Activated naive CD4-positive, alpha-beta T cell treated with Interleukin-2 at 50 U/mL for 16 hours (primary cell): Measurements from ENCODE around the gene TLR9.

ENCODE experiments used
- DNase-seq: peaks from one replicate; pipeline ENCODE4 v3.0.0-alpha.2; 2020

The TLR9 gene

DNA sequence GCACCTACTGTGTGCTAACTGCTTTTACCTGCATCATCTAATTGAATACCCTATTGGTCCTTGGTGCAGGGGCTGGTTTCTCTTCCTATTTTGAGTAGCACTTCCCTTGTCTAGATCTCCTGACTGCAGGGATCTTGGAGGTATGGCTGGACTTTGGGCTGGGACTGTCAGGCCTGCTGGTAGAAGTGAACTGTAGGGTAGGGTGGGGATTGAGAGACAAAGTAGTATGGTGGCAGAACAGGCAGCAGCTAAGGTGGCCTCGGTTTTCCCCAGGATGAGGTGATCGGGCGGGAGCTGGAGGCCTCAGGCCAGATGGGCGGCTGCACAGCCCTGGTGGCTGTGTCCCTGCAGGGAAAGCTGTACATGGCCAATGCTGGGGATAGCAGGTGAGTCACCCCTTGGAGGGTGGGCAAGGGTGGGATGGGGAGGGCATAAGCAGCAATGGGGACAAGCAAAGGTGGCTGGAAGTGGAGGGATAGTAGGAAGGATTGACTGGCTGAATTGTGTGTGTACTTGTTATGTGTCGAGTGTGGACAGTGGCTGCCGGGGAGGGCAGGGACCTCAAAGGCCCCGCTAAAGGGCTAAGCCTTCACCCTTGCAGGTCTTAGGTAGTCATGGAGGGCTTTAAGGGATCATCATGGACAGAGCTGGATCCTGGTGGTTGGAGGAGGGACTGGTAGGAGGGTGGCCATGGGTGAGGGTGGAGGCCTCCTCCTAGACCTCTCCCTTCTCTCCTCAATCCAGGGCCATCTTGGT is 22.1 kb upstream of the TLR9 start:
- no peak for DNase-seq

DNA sequence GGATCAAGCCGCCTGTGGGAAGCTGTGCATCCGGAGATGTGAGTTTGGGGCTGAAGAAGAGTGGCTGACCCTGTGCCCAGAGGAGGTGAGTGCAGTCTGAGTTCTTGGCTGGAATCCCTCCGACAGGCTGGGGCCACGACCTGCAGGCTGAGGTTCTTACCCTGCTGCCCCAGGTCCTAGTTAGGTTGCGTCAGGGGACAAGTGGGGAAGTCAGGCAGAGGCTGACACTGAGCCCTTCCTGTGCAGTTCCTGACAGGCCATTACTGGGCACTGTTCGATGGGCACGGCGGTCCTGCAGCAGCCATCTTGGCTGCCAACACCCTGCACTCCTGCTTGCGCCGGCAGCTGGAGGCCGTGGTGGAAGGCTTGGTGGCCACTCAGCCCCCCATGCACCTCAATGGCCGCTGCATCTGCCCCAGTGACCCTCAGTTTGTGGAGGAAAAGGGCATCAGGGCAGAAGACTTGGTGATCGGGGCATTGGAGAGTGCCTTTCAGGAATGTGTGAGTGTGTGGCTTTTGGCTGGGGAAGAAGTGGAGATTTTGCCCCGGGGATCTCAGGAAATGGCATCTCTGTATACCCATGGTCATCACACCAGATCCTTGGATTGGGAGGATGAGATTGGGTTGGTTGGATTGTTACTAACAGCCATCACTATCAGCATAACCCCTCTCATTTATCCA is 21.4 kb upstream of the TLR9 start:
- DNase-seq: no peak

DNA sequence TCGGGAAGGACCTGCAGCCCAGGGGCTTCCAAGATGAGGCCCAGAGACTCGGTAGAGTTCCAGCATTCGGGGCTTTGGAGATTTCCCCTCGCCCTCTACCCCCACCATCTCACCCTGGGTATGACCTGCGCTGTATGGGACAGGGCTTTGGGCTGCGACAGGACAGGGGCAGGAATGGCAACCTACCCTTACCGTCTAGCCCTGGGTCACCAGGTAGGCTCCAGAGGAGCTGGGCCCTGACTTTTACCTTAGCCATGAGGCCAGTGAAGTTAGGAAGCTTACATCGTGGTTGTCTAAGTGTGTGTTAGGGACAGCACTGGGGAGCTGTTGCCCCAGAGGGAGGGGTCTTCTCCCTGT is 20.8 kb upstream of the TLR9 start:
- DNase-seq: no peak

DNA sequence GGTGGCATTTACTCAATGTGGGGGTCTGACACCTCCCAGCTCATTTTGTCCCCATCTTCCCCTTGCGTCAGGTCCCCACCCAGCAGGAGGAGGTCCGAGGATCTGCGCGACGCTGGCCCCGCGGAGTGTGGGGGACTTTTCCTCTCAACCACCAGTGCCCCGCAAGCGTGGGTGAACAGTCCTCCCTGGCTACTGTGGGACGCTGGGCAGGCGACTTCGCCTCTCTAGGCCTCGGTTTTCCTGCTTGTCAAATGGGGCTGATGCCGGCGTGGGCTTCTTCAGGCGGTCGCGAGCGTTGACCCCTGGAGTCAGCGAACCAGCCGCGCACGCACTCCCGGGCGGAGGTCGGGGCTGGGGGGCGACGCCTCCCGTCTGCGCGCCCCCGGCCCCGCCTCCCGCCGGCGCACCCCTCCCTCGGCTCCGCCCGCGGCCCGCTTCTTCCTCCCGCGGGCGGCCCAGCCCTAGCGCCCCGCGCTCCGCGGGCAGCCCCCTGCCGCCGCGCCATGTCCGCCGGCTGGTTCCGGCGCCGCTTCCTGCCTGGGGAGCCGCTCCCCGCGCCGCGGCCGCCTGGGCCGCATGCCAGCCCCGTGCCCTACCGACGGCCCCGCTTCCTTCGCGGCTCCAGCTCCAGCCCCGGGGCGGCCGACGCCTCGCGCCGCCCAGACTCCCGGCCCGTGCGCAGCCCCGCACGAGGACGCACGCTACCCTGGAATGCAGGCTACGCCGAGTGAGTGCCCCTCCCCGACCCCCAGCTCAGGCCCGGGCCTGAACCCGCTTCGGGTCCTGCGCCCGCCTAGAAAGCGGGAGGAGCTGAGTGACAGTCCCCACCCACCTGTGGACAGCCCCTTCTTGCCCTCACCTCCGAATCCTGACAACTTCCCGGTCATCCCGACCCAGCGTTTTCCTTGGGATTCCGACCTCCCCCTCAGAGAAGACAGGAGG is 20.1 kb upstream of the TLR9 start, which contains the start of gene PPM1M:
PPM1M (plus strand) TSS at position 438 of the 942 bp plus-strand sequence; CDS start at position 504, 66 bp downstream.
- peak; percentile 63 for DNase-seq

DNA sequence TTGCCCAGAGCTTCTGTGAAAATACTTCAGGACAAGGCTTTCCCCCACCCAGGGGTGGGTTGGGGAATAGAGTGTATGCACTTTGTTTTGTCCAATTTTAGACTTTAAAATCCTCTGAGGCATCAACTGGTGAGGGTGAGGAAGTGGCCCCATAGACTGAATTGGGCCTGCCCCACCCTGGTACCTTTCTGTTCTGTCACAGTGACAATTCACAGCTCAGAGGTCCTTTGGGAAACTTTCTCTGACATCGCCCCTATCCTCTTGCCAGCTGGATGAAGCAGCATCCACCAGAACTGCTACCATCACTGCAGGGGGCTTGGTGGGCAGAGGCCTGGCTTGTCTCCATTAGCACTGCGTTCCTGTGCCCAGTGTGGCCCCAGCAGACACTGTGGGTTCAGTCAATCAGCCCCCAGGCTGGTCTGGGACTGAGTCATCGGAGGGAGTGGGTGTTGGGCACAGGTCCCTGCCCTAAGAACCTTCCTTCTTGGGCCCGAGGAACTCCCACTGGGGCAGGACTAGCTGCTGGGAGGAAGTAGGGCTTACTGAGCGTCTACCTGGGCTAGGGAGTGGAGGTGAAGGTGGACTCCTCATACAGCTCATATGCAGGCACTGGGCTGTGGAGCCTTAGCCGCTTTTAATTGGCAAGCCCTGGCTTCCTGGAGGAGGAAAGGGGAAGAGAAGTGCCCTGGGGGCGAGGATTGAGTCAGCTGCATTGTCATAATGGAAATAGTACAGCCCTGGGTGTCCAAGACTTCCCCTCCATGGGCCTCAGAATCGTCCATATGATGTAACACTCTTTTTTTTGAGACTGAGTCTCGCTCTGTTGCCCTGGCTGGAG is 18.6 kb upstream of the TLR9 start:
- DNase-seq: peak; percentile 65

DNA sequence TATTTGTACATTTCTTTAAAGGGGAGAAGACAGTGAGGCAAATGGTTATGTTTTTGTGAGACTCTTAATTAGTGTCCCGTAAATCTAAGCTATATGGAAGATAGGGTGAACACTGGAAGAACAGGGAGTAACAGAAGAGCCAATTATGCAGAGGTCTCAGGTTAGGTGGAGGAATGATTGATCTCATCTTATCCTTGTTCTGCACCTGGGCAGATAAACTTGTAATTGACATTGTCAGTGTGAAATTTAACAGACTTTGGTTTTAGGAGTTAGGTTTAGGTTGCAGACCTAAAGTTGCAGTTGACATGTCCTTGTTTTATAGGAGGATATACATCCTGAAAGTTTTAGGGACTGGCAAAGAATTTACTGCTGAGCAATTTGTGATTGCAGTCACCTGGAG is 16.6 kb upstream of the TLR9 start:
- DNase-seq: no peak

DNA sequence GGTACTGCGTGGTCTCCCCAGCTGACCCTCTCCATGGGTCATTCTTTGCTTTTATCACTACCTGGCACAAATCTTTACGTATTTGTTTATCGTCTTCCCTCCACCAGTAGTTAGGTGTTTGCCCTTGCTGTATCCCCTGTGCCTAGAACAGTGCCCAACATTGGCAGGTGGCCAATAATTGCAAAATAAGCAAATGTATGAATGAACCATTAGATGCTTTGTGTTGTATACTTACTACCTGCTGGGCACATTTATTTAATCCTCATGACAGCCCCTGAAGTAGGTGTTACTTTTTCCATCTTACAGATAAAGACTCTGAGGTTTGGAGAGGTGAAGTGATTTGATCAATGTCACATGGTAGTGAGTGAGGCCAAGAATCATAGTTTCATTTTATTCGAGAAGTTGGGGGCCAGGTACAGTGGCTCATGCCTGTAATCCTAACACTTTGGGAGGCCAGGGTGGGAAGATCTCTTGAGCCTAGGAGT is 15.5 kb upstream of the TLR9 start:
- DNase-seq: no peak

DNA sequence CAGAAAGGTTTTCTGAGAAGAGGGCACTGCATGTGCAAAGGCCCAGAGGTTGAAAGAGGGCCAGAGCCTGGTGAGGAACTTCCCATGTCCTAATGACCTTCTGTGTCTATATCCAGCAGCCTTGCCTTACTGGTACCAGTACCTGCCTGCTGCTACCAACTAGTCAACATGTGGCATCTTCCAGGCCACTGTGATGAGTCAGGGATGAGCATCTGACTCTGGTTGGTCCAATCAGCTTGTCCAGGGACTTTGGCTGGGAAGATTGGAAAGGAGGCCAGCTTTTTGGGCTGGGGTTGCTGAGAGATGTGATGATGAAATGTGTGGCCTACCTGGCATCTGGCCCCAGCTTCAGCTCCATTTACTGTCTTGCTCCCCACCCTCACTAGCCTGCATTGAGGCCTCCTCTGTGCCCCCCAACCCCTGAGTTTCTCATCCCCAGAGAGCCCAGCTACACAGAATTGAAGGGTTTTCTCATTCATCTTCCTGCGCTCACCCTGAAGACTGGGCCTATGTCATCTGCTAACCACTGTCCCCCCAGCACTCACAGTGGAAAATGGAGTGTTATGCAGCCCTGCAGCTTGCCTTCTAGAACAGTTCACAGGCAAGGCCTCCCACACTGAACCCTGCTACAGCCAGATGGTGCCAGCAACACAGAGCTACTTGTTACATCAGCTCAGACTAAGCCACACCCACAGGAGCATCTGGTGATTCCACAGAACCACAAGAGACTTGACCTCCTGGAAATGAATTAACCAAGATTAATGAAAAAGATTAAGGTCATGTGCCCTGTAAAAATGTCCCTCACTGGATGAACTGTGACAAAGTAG is 14.8 kb upstream of the TLR9 start:
- peak; percentile 69 for DNase-seq

DNA sequence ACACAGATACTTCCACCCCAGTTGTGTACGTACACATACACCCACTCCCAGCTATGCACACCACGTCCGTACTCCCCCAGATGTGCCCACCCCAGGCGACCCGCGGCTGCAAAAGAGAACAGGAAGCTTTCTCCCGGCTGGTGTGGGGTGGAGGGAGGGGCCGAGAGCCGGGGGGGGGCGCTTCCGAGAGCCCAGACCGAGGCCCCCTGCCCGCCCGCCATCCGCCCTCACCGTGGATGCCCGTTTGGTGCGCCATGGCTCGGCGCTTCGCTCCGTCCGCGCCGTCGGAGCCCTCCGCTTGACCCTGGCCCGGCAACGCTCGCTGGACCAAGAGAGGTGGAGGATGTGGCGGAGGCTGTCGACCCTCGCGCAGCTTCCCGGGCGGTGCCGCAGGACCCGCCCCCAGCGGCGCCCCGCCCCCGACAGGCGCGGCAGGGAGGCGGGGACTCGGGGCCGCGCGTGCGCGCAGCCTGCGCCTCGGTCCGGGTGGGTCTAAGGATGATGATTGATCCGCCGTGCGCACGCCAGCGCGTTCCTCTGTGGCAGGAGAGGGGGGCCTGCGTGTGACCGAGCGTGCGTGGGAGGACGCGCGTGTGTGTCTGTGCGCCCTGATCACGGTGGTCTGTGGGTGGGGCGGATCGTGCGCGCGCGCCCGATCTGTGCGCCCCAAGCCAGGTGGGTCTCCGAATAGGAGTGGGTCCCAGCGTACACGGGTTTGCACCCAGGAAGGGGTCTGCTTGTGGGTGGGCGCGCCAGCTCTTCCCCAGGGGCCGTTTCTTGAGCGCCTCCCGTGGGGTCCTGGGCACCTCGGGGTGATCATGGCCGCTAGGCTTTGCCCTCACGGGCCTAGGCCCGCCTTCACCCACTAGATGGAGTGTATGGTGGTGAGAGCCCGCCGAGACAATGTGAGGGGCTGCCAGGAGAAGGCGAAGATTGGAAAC is 13.6 kb upstream of the TLR9 start, which contains the start of gene TWF2:
TWF2 (minus strand) TSS at position 398 of the 941 bp plus-strand sequence; CDS start at position 256, 142 bp downstream.
- DNase-seq: peak; percentile 91

DNA sequence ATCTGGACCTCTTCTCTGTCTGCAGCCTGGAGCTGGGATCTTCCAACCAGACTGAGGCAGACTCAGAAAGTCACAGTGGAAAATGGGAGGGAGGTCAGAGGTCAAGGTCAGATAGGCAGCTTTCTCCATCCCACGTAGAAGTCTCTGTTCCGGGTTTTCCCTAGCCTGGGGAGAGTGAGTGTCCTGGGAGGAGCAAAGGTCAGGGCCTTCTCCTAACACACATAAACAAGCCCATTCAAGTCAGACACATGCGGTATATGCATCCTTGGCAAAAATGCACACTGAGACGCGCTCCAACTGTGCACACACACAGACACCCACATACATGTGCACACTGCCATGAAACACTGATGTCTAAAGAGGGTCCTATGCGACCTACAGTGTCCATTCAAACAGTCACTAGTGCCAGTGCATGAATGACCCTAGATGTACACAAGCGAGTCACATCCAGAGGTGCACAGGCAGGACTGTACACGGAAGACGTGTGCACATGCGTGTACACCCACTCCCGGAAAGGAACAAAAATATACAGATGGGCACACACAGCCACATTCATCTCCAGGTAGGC is 12.8 kb upstream of the TLR9 start:
- DNase-seq: no peak

DNA sequence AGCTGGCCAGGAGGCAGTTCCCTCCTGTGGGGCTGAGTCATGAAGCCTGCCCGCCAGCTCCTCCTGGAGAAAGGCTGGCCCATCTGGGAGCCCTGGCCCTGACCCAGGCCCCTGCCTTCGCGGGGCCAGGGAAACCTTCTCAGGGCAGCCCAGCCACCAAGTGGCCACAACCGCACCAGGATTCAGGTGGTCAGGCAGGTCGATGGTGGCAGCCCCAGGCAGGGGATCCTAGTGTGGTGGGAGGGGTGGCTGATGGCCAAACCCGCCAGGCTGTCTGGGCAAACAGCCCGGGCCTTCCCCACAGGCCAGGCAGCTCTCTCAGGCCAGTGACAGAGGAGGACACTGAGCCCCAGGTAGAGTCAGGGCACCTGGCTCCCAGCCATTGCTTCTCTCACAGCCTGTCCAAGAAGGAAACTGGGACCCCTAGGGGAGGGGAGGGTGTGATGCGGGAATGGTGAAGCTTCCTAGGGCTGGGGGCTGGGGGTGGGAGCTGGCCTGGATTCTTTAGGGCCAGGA is 12.3 kb upstream of the TLR9 start:
- no peak for DNase-seq

DNA sequence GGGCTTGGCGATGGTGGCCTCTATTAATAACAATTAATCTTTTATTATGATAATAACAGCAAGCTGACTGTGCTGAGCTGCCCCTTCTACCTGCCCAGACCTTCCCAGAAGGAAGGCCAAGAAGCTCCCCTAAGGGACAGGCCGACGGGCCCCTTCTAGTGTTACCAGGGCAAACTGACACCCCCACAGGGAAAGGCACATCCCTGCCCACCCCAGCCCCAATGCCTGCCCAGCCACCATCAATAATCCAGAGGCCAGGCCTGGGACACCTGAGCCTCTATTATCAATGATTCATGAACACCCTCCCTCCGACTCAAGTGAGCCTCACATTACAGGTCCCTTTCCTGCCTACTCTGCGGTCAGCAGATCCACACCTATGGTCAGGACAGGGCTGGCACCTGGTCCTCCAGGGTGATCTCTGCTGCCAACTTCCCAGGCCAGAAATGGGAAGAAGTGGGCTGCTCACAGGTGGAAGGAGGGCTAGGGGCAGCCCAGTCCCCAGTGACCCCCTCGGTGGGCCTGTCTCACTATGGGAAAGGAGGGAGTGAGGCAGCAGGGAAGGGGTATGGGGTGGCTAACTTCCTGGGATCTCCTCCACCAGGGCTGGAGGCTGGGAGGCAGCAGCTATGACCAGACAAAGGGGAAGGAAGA is 11.7 kb upstream of the TLR9 start:
- DNase-seq: no peak

DNA sequence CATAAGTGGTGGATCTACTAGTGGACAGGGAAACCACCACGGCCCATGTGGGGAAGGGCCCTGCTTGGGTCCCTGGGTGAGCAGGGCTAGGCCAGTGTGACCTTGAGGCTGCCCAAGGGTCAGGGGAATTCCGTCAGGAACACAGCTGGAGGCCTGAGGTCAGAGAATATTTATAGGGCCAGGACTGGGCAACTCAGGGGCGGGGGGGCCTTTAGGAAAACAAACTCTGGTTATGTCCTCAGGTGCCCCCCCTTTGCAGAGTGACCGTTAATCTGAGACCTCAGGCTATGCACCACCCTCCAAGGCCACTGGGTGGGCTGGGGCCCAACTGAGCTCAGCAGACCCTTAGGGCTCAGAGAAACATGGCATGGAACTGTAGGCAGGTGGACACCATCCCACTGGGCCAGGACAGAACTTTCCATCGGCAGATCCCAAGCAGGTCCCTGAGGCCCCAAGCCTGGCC is 11.0 kb upstream of the TLR9 start:
- DNase-seq: no peak

DNA sequence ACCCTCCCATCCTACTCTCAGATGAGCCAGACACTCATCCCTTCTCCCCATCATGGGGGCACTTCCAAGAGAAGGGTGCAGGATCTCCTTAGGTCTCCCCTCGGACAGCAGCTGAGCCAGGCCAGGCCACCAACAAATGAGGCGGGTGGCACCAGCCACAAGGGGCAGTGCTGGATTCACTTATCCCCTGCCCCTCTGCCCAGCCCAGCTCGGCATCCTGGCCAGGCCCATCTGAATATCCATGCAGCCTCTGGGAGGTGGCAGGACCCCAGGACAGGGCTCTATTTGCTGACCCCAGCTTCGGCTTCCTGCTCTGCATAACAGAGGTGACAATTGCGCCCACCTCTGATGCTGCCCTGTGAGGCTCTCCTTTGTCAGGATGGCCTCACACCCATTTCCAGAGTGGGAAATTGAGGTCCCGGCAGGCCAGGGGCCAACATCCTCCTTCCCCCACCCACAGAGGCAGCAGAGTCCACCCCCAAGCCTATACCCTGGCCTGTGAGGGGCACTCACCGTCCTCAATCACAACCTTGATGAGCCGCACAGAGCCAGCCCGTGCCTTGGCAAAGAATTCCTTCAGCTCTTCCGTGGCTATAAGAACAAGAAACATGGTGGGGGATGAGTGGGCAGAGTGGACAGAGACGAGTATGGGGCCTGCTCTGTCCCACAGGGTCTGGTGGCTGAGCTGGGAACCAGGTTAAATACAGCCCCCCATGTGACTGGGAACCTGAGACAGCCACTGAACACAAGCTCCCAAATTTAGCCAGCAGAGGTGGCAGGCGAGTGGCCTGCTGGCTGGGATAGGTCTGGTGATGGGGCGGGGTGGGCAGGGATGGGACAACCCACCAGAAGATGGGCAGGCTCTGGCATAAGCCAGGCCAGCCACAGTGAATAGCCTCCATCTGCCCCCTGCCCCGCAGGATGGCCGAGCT is 9.3 kb upstream of the TLR9 start:
- no peak for DNase-seq

DNA sequence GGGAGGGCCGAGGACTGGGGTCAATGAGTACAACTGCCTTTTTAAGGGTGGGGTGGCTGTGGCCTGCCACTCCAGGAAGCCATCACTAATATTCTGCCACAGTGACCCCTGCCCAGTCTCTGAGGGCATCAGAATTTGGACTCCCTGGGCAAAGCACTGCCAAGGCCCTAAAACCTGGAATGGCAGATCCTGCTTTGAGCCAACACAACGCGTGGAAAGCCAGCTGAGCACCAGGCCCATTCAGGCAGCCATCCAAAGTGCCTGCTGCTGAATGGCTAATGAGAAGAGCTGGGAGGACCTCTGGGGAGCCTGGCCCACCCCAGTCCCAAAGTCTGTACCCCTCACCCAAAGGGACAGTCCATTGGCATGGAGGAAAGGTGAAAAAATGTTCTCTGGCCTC is 8.5 kb upstream of the TLR9 start:
- DNase-seq: no peak

DNA sequence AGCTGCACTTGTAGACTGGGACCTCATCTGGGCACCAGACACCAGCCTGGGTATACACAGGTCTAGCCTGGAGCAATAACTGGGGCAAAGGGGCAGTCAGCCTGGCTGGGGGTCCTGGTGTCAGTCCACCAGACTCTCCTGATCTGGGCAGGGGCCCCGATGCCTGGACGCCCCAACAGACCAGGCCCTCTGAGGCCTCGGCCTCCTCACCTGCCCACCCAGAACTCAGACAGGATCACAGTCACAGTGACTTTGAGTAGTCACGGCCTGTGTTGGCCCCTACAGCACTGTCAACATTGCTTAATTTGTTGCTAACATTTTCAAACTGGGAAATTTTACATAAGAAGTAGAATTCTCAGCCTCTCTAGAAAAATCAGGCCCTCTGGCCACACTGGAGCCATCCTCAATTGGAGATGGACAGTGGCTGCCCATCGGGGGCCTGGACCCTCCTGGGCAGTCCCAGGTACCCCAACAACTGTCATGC is 7.7 kb upstream of the TLR9 start:
- no peak for DNase-seq
